OCI-LY7 (cell line): ENCODE measurements around the gene LCAT. TPM values are rescaled to one million over a fixed set of nuclear protein-coding genes. Genes with fewer than 3 reads are reported as not detected.

Experiments used
- BruUV-seq: library from RNA; stranded (reverse); fragments of 400-500 nt; replicated peaks from 2 replicates; lab custom pipeline; 2021; lab: Mats Ljungman, UMichigan
- CTCF ChIA-PET: fragments of 300-600 bp; sonication (Branson Sonifier 250); formaldehyde crosslinking; loops from one replicate; lab custom pipeline; 2022; ENCODE audit warnings: antibody characterized with exemption; ENCODE audit not compliant: unreplicated experiment; lab: Charles Lee
- POLR2A ChIA-PET: fragments of 300-600 bp; sonication (Branson Sonifier 250); formaldehyde crosslinking; loops from one replicate; lab custom pipeline; 2022; ENCODE audit warnings: antibody characterized with exemption; lab: Charles Lee
- DNase-seq: peaks from one replicate; pipeline ENCODE4 v3.0.0-alpha.2; 2015; ENCODE audit warnings: low spot score
- H2AFZ ChIP-seq: fragments of 200-600 bp; sonication (generic), shearing (Covaris generic); 2 replicates; pipeline ENCODE4 v1.6.1; 2014; ENCODE audit warnings: mild to moderate bottlenecking, antibody characterized with exemption, low read length, moderate library complexity
- H3K27ac ChIP-seq: fragments of 200-600 bp; sonication (generic); 2 replicates; pipeline ENCODE4 v1.5.1; 2014; ENCODE audit warnings: mixed run types, low read depth, mild to moderate bottlenecking, moderate library complexity, low read length, inconsistent platforms; ENCODE audit not compliant: poor library complexity, severe bottlenecking
- H3K36me3 ChIP-seq: fragments of 200-600 bp; sonication (generic); 2 replicates; pipeline ENCODE4 v1.6.1; 2014; ENCODE audit warnings: mild to moderate bottlenecking, antibody characterized with exemption, low read length, moderate library complexity, mixed read lengths; ENCODE audit not compliant: insufficient read depth
- H3K4me1 ChIP-seq: fragments of 200-600 bp; sonication (generic); 2 replicates; pipeline ENCODE4 v1.5.1; 2014; ENCODE audit warnings: mild to moderate bottlenecking, low read length; ENCODE audit not compliant: insufficient read depth, poor library complexity, severe bottlenecking
- H3K4me2 ChIP-seq: fragments of 200-600 bp; sonication (generic); 2 replicates; pipeline ENCODE4 v1.6.1; 2014; ENCODE audit warnings: mild to moderate bottlenecking, low read length
- H3K4me3 ChIP-seq: fragments of 200-600 bp; sonication (generic); 2 replicates; pipeline ENCODE4 v1.5.1; 2014; ENCODE audit warnings: mild to moderate bottlenecking, low read depth, low read length; ENCODE audit not compliant: poor library complexity, severe bottlenecking
- H3K79me2 ChIP-seq: fragments of 200-600 bp; sonication (generic); 2 replicates; pipeline ENCODE4 v1.6.1; 2016; ENCODE audit warnings: low read depth, mild to moderate bottlenecking, low read length, moderate library complexity, mixed read lengths; ENCODE audit not compliant: insufficient read depth
- H3K9me2 ChIP-seq: fragments of 200-600 bp; sonication (generic); 2 replicates; pipeline ENCODE4 v1.6.1; 2016; ENCODE audit warnings: mild to moderate bottlenecking, low read length, mixed read lengths; ENCODE audit not compliant: insufficient read depth
- H3K9me3 ChIP-seq: fragments of 200-600 bp; sonication (generic); 2 replicates; pipeline ENCODE4 v1.6.1; 2014; ENCODE audit warnings: mild to moderate bottlenecking, mixed run types, low read length, mixed read lengths
- H4K20me1 ChIP-seq: fragments of 200-600 bp; sonication (generic); 2 replicates; pipeline ENCODE4 v1.6.1; 2014; ENCODE audit warnings: mild to moderate bottlenecking, antibody characterized with exemption, low read length, moderate library complexity, mixed read lengths; ENCODE audit not compliant: insufficient read depth
- EZH2phosphoT487 ChIP-seq: fragments of 200-600 bp; sonication (generic); IDR thresholded peaks from 2 replicates; pipeline ENCODE4 v1.6.1; 2018; ENCODE audit warnings: low read depth, borderline replicate concordance, mild to moderate bottlenecking, mixed run types, antibody characterized with exemption, low read length, moderate library complexity, mixed read lengths
- intact Hi-C: fragments of 100-400 bp; cut with micrococcal nuclease; formaldehyde crosslinking; loops from one replicate; pipeline ENCODE4 v1.10.0; 2022; ENCODE audit not compliant: unreplicated experiment
- total RNA-seq, 2 experiments: library from RNA; depleted of rRNA in 1 of 2; stranded (reverse); fragments of >200 nt in 1 of 2; shearing (Covaris generic) in 1 of 2; gene quantifications; 2 replicates each; pipeline ENCODE4 v1.2.3, GENCODE V29; 2014 to 2022
- TF ChIP-seq, protein P1 (sequence below): fragments of 200-600 bp; sonication (generic); conservative IDR thresholded peaks from 2 replicates; pipeline ENCODE4 v1.5.1; 2014; ENCODE audit warnings: mild to moderate bottlenecking, antibody characterized with exemption, low read length, moderate library complexity, mixed read lengths

LCAT gene
- total RNA-seq, 2 experiments from 2014 or later: 4.4 to 9.8 TPM

- CTCF ChIA-PET: no interaction called here
- Histone ChIP-seq H3K36me3 (no peaks in the 10 kb centered on the region), H3K4me3 (no peak overlapping the region), H3K4me2 (no peak overlapping the region), H3K27ac (no peak overlapping the region), H3K9me2 (no peaks in the 10 kb centered on the region), H4K20me1 (no peaks in the 10 kb centered on the region), H3K9me3 (no peaks in the 10 kb centered on the region), H3K79me2 (no peaks in the 10 kb centered on the region), H2AFZ (no peak overlapping the region), H3K4me1 (no peaks in the 10 kb centered on the region)
- no peak for DNase-seq
- no peak for TF ChIP-seq EZH2phosphoT487
- TF ChIP-seq, protein P1, sequence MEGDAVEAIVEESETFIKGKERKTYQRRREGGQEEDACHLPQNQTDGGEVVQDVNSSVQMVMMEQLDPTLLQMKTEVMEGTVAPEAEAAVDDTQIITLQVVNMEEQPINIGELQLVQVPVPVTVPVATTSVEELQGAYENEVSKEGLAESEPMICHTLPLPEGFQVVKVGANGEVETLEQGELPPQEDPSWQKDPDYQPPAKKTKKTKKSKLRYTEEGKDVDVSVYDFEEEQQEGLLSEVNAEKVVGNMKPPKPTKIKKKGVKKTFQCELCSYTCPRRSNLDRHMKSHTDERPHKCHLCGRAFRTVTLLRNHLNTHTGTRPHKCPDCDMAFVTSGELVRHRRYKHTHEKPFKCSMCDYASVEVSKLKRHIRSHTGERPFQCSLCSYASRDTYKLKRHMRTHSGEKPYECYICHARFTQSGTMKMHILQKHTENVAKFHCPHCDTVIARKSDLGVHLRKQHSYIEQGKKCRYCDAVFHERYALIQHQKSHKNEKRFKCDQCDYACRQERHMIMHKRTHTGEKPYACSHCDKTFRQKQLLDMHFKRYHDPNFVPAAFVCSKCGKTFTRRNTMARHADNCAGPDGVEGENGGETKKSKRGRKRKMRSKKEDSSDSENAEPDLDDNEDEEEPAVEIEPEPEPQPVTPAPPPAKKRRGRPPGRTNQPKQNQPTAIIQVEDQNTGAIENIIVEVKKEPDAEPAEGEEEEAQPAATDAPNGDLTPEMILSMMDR: no peak
- no TSS peak for BruUV-seq
- intact Hi-C loops: no loop called here
- POLR2A ChIA-PET: no interaction called here
Measured at GRCh38 chr16:67902831-67903230, 41.1 kb downstream of the LCAT start.

DNA sequence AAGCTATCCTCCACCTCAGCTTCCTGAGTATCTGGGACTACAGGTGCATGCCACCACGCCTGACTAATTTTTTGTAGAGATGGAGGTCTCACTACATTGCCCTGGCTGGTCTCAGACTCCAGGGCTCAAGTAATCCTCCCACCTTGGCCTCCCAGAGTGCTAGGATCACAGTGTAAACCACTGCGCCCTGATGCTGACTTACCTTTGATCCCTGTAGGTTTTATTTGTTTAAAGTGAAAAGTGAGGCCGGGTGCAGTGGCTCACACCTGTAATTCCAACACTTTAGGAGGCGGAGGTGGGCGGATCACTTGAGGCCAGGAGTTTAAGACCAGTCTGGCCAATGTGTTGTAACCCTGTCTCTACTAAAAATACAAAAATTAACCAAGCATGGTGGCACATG is 42.2 kb downstream of the LCAT start:
- no peaks in the 10 kb centered on the region for H3K79me2 ChIP-seq
- DNase-seq: no peak
- no peaks in the 10 kb centered on the region for H3K9me3 ChIP-seq
- no peak overlapping the region for H2AFZ ChIP-seq
- no peak for TF ChIP-seq EZH2phosphoT487
- TF ChIP-seq, protein P1: no peak
- no peaks in the 10 kb centered on the region for H3K9me2 ChIP-seq
- H4K20me1 ChIP-seq: no peaks in the 10 kb centered on the region
- CTCF ChIA-PET: no interaction called here
- intact Hi-C loops: no loop called here
- H3K4me1 ChIP-seq: no peaks in the 10 kb centered on the region
- POLR2A ChIA-PET: no interaction called here
- H3K4me2 ChIP-seq: no peak overlapping the region
- H3K36me3 ChIP-seq: no peaks in the 10 kb centered on the region
- H3K4me3 ChIP-seq: no peak overlapping the region
- no peak overlapping the region for H3K27ac ChIP-seq
- BruUV-seq: no TSS peak

- no peak overlapping the region for H3K27ac ChIP-seq
- no TSS peak for BruUV-seq
- ChIA-PET POLR2A (interaction anchor here (0.5 to 0.6 kb wide), 3 partner anchors 47 to 876 kb away, joined by 3 to 5 read pairs (median 3); no protein-coding TSS in a partner anchor), CTCF (interaction anchor here (1.1 kb wide), 1 partner anchor 35 kb away, joined by 3 read pairs; no protein-coding TSS in a partner anchor)
- H4K20me1 ChIP-seq: no peaks in the 10 kb centered on the region
- peaks cover 13% of the 10 kb centered on the region for H3K4me1 ChIP-seq
- no peaks in the 10 kb centered on the region for H3K36me3 ChIP-seq
- DNase-seq: no peak
- TF ChIP-seq, protein P1: no peak
- TF ChIP-seq EZH2phosphoT487: no peak
- H3K9me3 ChIP-seq: no peaks in the 10 kb centered on the region
- H3K79me2 ChIP-seq: peaks cover 15% of the 10 kb centered on the region; the same call in 1 of the 2 replicates
- no peak overlapping the region for H2AFZ ChIP-seq
- H3K9me2 ChIP-seq: no peaks in the 10 kb centered on the region
- no peak overlapping the region for H3K4me2 ChIP-seq
- H3K4me3 ChIP-seq: no peak overlapping the region
- intact Hi-C loops: no loop called here
Measured at GRCh38 chr16:67897231-67897630, 46.7 kb downstream of the LCAT start.
